Suppressor macrophage treated with lipopolysaccharide for 4 hours (primary cell): Measurements from ENCODE around the gene CSK.
A peak's percentile ranks its signal among the peaks of the same experiment; 100 is the strongest.

Experiments used
- DNase-seq: peaks from one replicate; pipeline ENCODE4 v3.0.0-alpha.2; 2020

The CSK gene

GRCh38 chr15:74829486-74829885, 47.6 kb downstream of the CSK start:
- no peak for DNase-seq

DNA sequence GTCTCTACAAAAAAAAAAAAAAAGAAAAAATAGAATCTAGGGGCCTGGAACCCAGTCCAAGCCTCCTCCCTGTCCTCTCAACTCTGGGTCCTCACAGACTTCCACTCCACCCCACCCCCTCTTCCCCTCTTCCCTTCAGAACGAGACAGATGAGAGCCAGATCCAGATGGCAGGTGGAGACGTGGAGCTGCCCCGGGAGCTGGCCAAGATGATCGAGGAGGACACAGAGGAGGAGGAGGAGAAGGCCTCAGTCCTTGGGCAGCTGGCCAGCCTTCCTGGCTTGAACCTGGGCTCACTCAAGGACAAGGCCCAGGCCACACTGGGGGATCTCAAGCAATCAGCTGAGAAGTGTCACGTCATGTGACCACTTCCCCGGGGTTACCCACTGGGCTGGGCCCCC, 48.1 kb downstream of the CSK start:
- DNase-seq, result no peak

- no peak for DNase-seq
Measured at GRCh38 chr15:74830868-74831267, 49.0 kb downstream of the CSK start.

GRCh38 chr15:74831813-74832495, 50.1 kb downstream of the CSK start:
- no peak for DNase-seq

DNA sequence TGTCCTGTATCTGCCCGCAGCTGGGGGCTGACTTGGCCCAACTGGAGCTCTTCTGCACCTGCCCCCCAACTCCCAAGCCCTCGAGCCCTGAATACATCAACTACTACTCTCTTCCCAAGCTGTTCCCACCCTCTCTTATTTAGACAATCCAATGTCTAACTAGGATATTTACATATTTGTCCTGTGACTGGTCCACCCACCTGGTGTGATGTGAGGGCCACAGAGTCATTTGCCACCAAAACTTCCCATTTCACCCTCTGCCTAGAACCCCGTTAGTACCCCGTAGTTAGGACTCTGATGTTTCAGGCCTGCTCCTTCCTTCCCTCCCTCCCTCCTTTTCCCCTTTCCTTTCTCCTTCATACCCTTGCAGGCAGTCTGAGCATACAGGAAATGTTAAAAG, 50.9 kb downstream of the CSK start:
- DNase-seq, result no peak

- DNase-seq, result no peak
Measured at GRCh38 chr15:74833376-74834107, 51.7 kb downstream of the CSK start.

DNA sequence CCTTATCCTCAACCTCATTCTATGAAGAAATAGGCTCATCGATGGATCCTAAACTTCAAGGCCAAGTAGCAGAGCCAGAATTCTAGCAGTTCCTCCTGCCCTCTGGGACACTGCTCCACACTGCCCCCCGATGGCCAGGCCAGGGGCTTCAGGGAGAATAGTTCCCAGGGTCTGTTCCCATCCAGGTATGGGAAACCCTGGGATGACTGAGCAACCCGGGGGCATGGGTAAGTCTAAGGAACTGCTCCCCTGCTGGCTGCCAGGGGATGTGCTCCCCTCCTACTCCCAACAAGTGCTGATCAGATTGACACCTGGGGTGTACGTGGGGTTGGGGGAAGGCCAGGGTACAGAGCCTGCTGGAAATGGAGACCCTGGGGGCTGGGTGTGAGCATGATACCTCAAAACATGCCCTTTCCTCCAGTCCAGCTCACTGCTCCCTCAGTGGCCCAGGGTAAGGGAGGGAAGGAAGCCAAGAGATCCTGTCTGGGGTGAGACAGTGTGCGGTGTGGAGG, 53.5 kb downstream of the CSK start:
- DNase-seq, result peak; percentile 65

DNA sequence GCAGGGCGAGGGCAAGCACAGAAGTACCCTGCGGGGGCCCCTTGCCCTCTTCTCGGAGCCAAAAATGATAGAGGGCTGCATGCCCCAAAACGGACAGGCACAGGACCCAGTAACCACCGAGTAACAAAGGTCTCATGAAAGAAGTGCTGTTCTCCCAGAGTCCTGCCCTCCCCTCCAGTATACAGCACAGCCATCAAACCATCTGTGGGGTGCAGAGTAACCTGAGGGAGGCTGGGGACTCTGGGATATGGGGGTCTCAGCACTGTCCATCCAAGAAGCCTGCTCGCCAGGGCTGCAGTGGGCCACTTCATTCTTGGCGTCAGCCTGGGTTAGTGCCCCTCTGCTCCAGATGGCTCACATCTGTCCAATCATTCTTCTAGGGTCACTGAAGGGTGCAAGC, 55.0 kb downstream of the CSK start:
- no peak for DNase-seq

GRCh38 chr15:74837482-74838136, 55.7 kb downstream of the CSK start:
- DNase-seq, result no peak

- DNase-seq, result no peak
Measured at GRCh38 chr15:74838137-74838516, 56.2 kb downstream of the CSK start.

DNA sequence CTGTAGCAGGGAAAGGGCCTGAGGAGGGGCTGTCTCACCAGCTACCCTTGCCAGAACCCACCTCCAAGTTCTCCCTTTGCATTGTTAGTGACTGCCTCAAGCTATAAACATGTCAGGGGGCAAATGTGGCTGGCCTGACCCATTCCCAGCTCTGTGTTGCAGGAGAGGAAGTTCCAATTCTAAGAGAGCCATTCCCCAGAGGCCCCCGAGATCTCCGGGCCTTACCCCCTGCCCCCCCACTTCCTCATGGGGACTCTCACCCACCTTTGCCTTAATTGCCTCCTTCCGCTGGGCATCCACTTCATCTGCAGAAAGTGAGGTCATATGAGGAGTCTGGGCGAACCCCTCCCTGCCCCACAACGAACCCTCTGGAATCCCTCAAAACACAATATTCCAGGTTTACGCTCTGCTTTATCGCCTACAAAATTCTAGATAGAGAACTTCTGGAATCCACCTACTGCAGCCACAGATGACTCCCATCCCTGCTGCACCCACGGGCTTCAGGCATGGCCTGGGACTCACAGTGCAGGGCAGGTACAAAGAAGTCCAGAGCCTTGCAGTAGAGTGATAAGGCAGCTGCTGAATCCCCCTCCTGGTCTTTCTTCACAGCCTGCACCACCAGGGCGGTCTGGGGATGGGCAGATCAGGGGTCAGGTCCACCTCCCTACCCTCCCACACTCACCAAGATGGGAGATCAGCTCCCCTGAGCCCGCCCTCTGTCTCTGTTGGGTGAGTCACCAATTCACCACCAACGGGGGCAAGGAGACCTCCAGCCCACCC, 57.1 kb downstream of the CSK start:
- DNase-seq, result no peak

GRCh38 chr15:74839526-74840395, 57.9 kb downstream of the CSK start:
- DNase-seq, result no peak

GRCh38 chr15:74840851-74841775, 59.2 kb downstream of the CSK start:
- DNase-seq, result no peak

- no peak for DNase-seq
Measured at GRCh38 chr15:74841891-74842373, 60.1 kb downstream of the CSK start.

GRCh38 chr15:74842581-74843444, 60.9 kb downstream of the CSK start, which contains the start of gene ULK3:
Gene ULK3 (minus strand): TSS chr15:74843156. CDS start chr15:74843105, 51 bp downstream.
- DNase-seq, result peak; percentile 96

DNA sequence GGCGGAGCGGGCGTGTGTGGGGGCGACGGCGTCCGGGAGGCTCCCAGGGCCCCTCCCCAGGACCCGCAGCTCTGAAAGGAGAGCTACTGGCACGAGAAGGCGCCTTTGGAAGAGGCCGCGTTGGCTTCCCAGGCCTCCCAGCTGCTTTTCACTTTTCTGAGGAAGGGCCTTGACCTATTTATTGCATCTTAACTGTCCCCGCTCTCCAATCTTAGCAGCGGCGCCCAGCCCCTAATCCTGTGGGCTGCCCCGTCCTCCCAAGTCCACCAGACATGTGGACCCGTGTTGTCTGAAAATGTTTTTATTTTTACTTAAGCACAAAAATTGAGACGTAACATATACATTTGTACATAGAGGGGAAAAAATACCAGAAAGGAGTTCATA, 61.6 kb downstream of the CSK start:
- DNase-seq, result no peak

DNA sequence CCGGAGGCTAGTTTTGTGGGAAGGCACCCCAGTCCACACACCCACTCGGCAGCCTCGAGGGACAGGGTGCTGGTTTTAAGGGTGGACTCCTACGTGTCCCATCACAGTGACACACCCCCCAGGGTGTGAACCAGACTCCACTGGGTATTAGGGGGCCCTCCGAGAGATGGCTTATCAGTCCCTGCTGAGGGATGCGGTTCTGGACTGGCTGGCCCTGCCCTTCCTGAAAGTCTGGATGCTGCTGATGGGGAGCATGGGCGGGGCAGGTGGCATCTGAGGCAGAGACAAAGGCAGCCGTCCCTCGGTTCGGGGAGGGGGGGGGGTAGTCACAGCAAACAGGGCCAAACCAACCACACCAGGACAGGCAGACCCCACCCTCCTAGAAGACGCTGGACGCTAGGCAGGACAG, 62.0 kb downstream of the CSK start:
- DNase-seq, result no peak

GRCh38 chr15:74844319-74845207, 62.7 kb downstream of the CSK start:
- DNase-seq, result no peak

GRCh38 chr15:74845208-74845568, 63.3 kb downstream of the CSK start:
- no peak for DNase-seq
